ENCODE results near the gene TP53TG3F. TPM values are rescaled to one million over a fixed set of nuclear protein-coding genes. Genes with fewer than 3 reads are reported as not detected.

Gene TP53TG3F
- total RNA-seq = not detected in 2 replicates

GRCh38 chr16:33459312-33459711, at the start of gene TP53TG3F:
Gene TP53TG3F, plus strand, starts transcription at chr16:33459612. Its CDS starts 68 bp downstream, at chr16:33459680.

Other genes starting within 250 kb of the TP53TG3F start
- gene TP53TG3E, start 155.3 kb upstream of the TP53TG3F start, total RNA-seq = not detected in 2 replicates
- 0.16 TPM in 1 of 2 replicates, not detected in the other for gene TP53TG3B, start 98.8 kb upstream of the TP53TG3F start, total RNA-seq

Data from cardiac atrium fibroblast (primary cell).